Endodermal cell (in vitro differentiated cells): ENCODE measurements around the gene METTL8. TPM values are rescaled to one million over a fixed set of nuclear protein-coding genes. Genes with fewer than 3 reads are reported as not detected.

Source experiments
- DNase-seq: peaks from one replicate; pipeline ENCODE4 v3.0.0-alpha.2; 2017
- H3K27ac ChIP-seq: 2 replicates; pipeline ENCODE4 v1.5.1; 2013; ENCODE audit warnings: mild to moderate bottlenecking, low read depth, low read length, moderate library complexity
- H3K27me3 ChIP-seq: 2 replicates; pipeline ENCODE4 v1.6.1; 2013; ENCODE audit warnings: mild to moderate bottlenecking, low read length, moderate library complexity; ENCODE audit not compliant: insufficient read depth, control insufficient read depth, poor library complexity, severe bottlenecking
- H3K36me3 ChIP-seq: 2 replicates; pipeline ENCODE4 v1.7.0; 2013; ENCODE audit warnings: mild to moderate bottlenecking, low read length, moderate library complexity; ENCODE audit not compliant: control insufficient read depth, insufficient read depth
- H3K4me1 ChIP-seq: one replicate; pipeline ENCODE4 v1.7.0; 2013; ENCODE audit warnings: low read length; ENCODE audit not compliant: control insufficient read depth, insufficient read depth
- H3K4me3 ChIP-seq: 2 replicates; pipeline ENCODE4 v1.5.1; 2013; ENCODE audit warnings: mild to moderate bottlenecking, low read length, moderate library complexity
- H3K9ac ChIP-seq: 2 replicates; pipeline ENCODE4 v1.6.1; 2013; ENCODE audit warnings: mild to moderate bottlenecking, low read length, moderate library complexity; ENCODE audit not compliant: poor library complexity, severe bottlenecking; ENCODE audit errors: extremely low read depth
- H3K9me3 ChIP-seq: 2 replicates; pipeline ENCODE4 v1.6.1; 2013; ENCODE audit warnings: mild to moderate bottlenecking, low read length, moderate library complexity; ENCODE audit not compliant: control insufficient read depth
- H3K27ac Mint-ChIP-seq: 2 replicates; pipeline ENCODE4 v1.8.0; 2020; ENCODE audit warnings: mixed read lengths
- H3K27me3 Mint-ChIP-seq: 2 replicates; pipeline ENCODE4 v1.8.0; 2021; ENCODE audit warnings: mild to moderate bottlenecking, mixed read lengths; ENCODE audit not compliant: insufficient read depth
- H3K36me3 Mint-ChIP-seq: 2 replicates; pipeline ENCODE4 v1.8.0; 2020; ENCODE audit warnings: low read depth, mixed read lengths
- H3K4me1 Mint-ChIP-seq: 2 replicates; pipeline ENCODE4 v1.8.0; 2020; ENCODE audit warnings: mixed read lengths
- H3K4me3 Mint-ChIP-seq: 2 replicates; pipeline ENCODE4 v1.8.0; 2020; ENCODE audit warnings: mild to moderate bottlenecking, moderate library complexity, mixed read lengths
- H3K9me3 Mint-ChIP-seq: 2 replicates; pipeline ENCODE4 v1.8.0; 2020; ENCODE audit warnings: mild to moderate bottlenecking, mixed read lengths
- WGBS, 2 experiments: methylation state at CpG; one replicate each; pipeline versions ENCODE4 v1.1.5 to v1.1.7; 2013; ENCODE audit warnings: missing lambda C conversion rate in 2 of 2, mixed read lengths in 1 of 2; ENCODE audit not compliant: insufficient coverage in 1 of 2, insufficient read length in 1 of 2; 5-methylcytosine and 5-hydroxymethylcytosine counted together
- total RNA-seq, 2 donors: library from RNA; stranded (reverse); fragmentation: NEBNext Ultra II Directional in 1 of 2; extraction: Animal tissue kit (Norgen Biotek cat#: 25700) in 1 of 2; gene quantifications; 2 replicates in 1 of 2; 3 replicates in 1 of 2; pipeline ENCODE4 v1.2.1, GENCODE V29; 2021
- TF ChIP-seq, protein P1 (sequence below): fragments of 200-600 bp; sonication (generic); conservative IDR thresholded peaks from 2 replicates; pipeline ENCODE4 v1.5.0; 2021; ENCODE audit warnings: antibody characterized with exemption, mild to moderate bottlenecking

Gene METTL8
- total RNA-seq, 2 donors from 2014 or later: 20.3 to 33.6 TPM

DNA sequence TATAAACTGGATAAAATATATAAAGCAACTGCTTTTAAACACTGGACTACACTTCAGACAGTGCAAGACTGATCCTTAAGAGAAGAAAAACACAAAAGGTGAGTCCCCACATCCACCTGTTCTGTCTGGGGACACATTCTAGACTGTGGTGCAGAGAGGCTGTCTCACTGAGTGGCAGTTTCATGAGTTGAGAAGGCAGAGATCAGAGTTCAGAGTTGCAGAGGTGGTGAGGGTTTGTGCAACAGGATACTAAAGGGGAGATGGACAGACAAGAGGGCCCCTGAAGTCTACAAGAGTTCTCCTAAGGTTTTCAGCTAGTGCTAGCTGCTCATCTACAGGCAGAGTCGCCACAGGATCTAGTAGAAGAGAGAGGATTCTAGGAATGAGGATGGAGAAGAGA, 68.0 kb downstream of the METTL8 start:
- Histone ChIP-seq H3K9me3 (peaks cover 12% of the 10 kb centered on the region), H3K27me3 (no peaks in the 10 kb centered on the region), H3K27ac (no peak overlapping the region), H3K36me3 (no peaks in the 10 kb centered on the region), H3K9ac (no peak overlapping the region), H3K4me1 (no peaks in the 10 kb centered on the region), H3K4me3 (no peak overlapping the region)
- Mint-ChIP-seq H3K4me3 (no peak overlapping the region), H3K27me3 (no peaks in the 10 kb centered on the region), H3K9me3 (peaks cover 17% of the 10 kb centered on the region), H3K27ac (no peak overlapping the region), H3K4me1 (no peaks in the 10 kb centered on the region), H3K36me3 (peaks cover 15% of the 10 kb centered on the region)
- no peak for DNase-seq
- WGBS, 2 experiments: 82 to 97% methylated on average over 1 of the region's 1 CpG
- TF ChIP-seq, protein P1, sequence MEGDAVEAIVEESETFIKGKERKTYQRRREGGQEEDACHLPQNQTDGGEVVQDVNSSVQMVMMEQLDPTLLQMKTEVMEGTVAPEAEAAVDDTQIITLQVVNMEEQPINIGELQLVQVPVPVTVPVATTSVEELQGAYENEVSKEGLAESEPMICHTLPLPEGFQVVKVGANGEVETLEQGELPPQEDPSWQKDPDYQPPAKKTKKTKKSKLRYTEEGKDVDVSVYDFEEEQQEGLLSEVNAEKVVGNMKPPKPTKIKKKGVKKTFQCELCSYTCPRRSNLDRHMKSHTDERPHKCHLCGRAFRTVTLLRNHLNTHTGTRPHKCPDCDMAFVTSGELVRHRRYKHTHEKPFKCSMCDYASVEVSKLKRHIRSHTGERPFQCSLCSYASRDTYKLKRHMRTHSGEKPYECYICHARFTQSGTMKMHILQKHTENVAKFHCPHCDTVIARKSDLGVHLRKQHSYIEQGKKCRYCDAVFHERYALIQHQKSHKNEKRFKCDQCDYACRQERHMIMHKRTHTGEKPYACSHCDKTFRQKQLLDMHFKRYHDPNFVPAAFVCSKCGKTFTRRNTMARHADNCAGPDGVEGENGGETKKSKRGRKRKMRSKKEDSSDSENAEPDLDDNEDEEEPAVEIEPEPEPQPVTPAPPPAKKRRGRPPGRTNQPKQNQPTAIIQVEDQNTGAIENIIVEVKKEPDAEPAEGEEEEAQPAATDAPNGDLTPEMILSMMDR: no peak

DNA sequence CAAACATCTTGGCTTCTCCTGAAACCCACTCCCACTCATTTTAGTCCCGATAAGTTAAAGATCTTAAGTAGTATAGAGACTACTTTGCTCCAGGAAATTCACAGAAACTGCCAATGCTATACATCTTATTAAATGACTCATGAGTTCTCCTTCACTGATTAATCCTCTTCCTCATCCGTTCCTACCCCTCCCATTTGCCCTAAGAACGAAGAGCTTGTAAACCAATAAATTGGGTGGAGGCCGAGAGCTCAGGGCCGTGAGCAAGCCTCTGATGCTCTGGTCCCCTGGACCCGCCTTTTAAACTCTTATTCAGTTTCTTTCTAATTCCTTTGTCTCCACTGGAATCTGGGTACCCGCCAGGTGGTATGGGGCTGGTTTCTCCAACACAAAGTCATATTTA, 68.6 kb downstream of the METTL8 start:
- H3K9me3 Mint-ChIP-seq: peaks cover 17% of the 10 kb centered on the region
- peaks cover 16% of the 10 kb centered on the region for H3K36me3 Mint-ChIP-seq
- TF ChIP-seq, protein P1: no peak
- no peak overlapping the region for H3K4me3 Mint-ChIP-seq
- no peaks in the 10 kb centered on the region for H3K27me3 ChIP-seq
- 89 to 94% methylated on average over 4 to 7 of the region's 7 CpGs for WGBS, 2 experiments
- no peaks in the 10 kb centered on the region for H3K4me1 ChIP-seq
- H3K4me3 ChIP-seq: no peak overlapping the region
- no peak overlapping the region for H3K27ac ChIP-seq
- H3K27ac Mint-ChIP-seq: no peak overlapping the region
- DNase-seq: no peak
- no peaks in the 10 kb centered on the region for H3K36me3 ChIP-seq
- H3K4me1 Mint-ChIP-seq: no peaks in the 10 kb centered on the region
- H3K27me3 Mint-ChIP-seq: no peaks in the 10 kb centered on the region
- peaks cover 12% of the 10 kb centered on the region for H3K9me3 ChIP-seq
- H3K9ac ChIP-seq: no peak overlapping the region

DNA sequence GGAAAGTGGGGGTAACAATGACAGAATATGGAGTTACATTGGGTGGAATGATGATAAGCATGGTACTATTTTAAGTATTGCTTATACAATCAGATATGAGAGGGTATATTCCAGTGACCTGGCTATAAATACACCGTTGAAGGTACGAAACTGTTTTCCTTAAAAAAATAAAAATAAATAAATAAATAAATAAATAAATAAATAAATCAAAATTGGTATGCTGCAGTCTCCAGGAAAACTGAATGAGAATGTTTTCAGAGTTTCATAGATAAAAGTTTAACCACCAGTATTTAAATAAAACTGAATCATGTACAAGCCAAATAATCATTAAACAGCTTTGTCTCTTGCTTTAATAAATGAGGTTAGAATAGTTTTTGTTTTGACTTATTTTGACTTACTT, 71.4 kb downstream of the METTL8 start:
- H3K36me3 ChIP-seq: peaks cover 13% of the 10 kb centered on the region
- Mint-ChIP-seq H3K36me3 (peaks cover 44% of the 10 kb centered on the region), H3K27ac (no peak overlapping the region), H3K27me3 (no peaks in the 10 kb centered on the region), H3K9me3 (peaks cover 34% of the 10 kb centered on the region), H3K4me1 (no peaks in the 10 kb centered on the region), H3K4me3 (no peak overlapping the region)
- no peaks in the 10 kb centered on the region for H3K27me3 ChIP-seq
- no peak overlapping the region for H3K4me3 ChIP-seq
- H3K4me1 ChIP-seq: no peaks in the 10 kb centered on the region
- no peak overlapping the region for H3K27ac ChIP-seq
- DNase-seq: no peak
- peaks cover 33% of the 10 kb centered on the region for H3K9me3 ChIP-seq
- H3K9ac ChIP-seq: no peak overlapping the region
- no CpG with 5 or more reads among the region's 2 CpGs for WGBS, 2 experiments
- TF ChIP-seq, protein P1: no peak
